SK-N-SH (cell line): Measurements from ENCODE around the gene SYPL2. TPM values are rescaled to one million over a fixed set of nuclear protein-coding genes. Genes with fewer than 3 reads are reported as not detected.

ENCODE experiments used
- CTCF ChIA-PET: fragments of 300-600, 350-600 bp; formaldehyde crosslinking; extraction: SDS; loops from one replicate; lab custom pipeline; 2021; lab: Yijun Ruan, JAX
- POLR2A ChIA-PET: fragments of 350-600 bp; sonication (Branson Sonifier 250); formaldehyde crosslinking; extraction: SDS; loops from one replicate; lab custom pipeline; 2020; ENCODE audit warnings: antibody characterized with exemption, inconsistent platforms; lab: Yijun Ruan, JAX
- DNase-seq: peaks from one replicate; pipeline ENCODE4 v3.0.0; 2012
- H2AFZ ChIP-seq: fragments of 200-600 bp; sonication (generic); 2 replicates; pipeline ENCODE4 v1.8.1; 2016; ENCODE audit warnings: antibody characterized with exemption, mild to moderate bottlenecking, low read depth
- H3F3A ChIP-seq: fragments of 200-600 bp; sonication (generic); replicated peaks from 2 replicates; pipeline ENCODE3; 2016; ENCODE audit warnings: antibody characterized with exemption, mild to moderate bottlenecking; ENCODE audit not compliant: insufficient read depth
- H3K27ac ChIP-seq, 2 experiments: fragments of 200-500 bp in 1 of 2; fragments of 200-600 bp in 1 of 2; sonication (Bioruptor generic) in 1 of 2; sonication (generic), shearing (Covaris generic) in 1 of 2; 2 replicates each; pipeline versions ENCODE4 v1.5.1 to v1.6.1; 2014 to 2016; ENCODE audit warnings: low read depth in 2 of 2, inconsistent platforms in 1 of 2, low read length in 1 of 2, mild to moderate bottlenecking in 1 of 2, mixed read lengths in 1 of 2
- H3K27me3 ChIP-seq: fragments of 200-600 bp; sonication (generic), shearing (Covaris generic); 2 replicates; pipeline ENCODE4 v1.6.1; 2016; ENCODE audit warnings: mixed run types; ENCODE audit not compliant: insufficient read depth
- H3K36me3 ChIP-seq, 2 experiments: fragments of 200-500 bp in 1 of 2; fragments of 200-600 bp in 1 of 2; sonication (Bioruptor generic) in 1 of 2; sonication (generic) in 1 of 2; replicated peaks in 1 of 2; 2 replicates each; pipeline versions ENCODE3 to v1.5.1; 2014 to 2016; ENCODE audit warnings: low read length in 1 of 2, mild to moderate bottlenecking in 1 of 2; ENCODE audit not compliant: insufficient read depth in 2 of 2, control insufficient read depth in 1 of 2
- H3K4me1 ChIP-seq, 2 experiments: fragments of 200-500 bp in 1 of 2; fragments of 200-600 bp in 1 of 2; sonication (Bioruptor generic) in 1 of 2; sonication (generic), shearing (Covaris generic) in 1 of 2; 2 replicates each; pipeline versions ENCODE4 v1.5.1 to v1.6.1; 2014 to 2016; ENCODE audit warnings: low read depth in 1 of 2, low read length in 1 of 2, mixed run types in 1 of 2; ENCODE audit not compliant: insufficient read depth in 2 of 2, control insufficient read depth in 1 of 2
- H3K4me2 ChIP-seq: fragments of 200-600 bp; sonication (generic), shearing (Covaris generic); 2 replicates; pipeline ENCODE4 v1.6.1; 2017; ENCODE audit warnings: mixed run types
- H3K4me3 ChIP-seq, 2 experiments: fragments of 200-500 bp in 1 of 2; fragments of 200-600 bp in 1 of 2; sonication (Bioruptor generic) in 1 of 2; sonication (generic), shearing (Covaris generic) in 1 of 2; 2 replicates each; pipeline versions ENCODE4 v1.5.1 to v1.8.1; 2014 to 2016; ENCODE audit warnings: low read depth in 2 of 2, inconsistent platforms in 1 of 2, low read length in 1 of 2, mild to moderate bottlenecking in 1 of 2, mixed read lengths in 1 of 2, moderate library complexity in 1 of 2
- H3K79me2 ChIP-seq: fragments of 200-600 bp; sonication (generic); 2 replicates; pipeline ENCODE4 v1.8.1; 2017; ENCODE audit warnings: mild to moderate bottlenecking; ENCODE audit not compliant: insufficient read depth
- H3K9ac ChIP-seq: fragments of 200-600 bp; sonication (generic); 2 replicates; pipeline ENCODE4 v1.6.1; 2017; ENCODE audit warnings: mixed run types
- H3K9me2 ChIP-seq: fragments of 200-600 bp; sonication (generic); 2 replicates; pipeline ENCODE4 v1.6.1; 2017; ENCODE audit warnings: mixed run types
- H3K9me3 ChIP-seq: fragments of 200-600 bp; sonication (generic); 2 replicates; pipeline ENCODE4 v1.6.1; 2017; ENCODE audit warnings: mixed run types, mild to moderate bottlenecking, moderate library complexity
- H4K20me1 ChIP-seq: fragments of 200-600 bp; sonication (generic); 2 replicates; pipeline ENCODE4 v1.6.1; 2017; ENCODE audit warnings: mild to moderate bottlenecking, mixed run types; ENCODE audit not compliant: insufficient read depth
- CHD2 ChIP-seq: fragments of 150-350 bp; IDR thresholded peaks from 2 replicates; pipeline ENCODE4 v1.6.1; 2018; ENCODE audit warnings: low read length; ENCODE audit not compliant: partially characterized antibody
- CTCF ChIP-seq: fragments of 200-600 bp; sonication (generic); IDR thresholded peaks from 2 replicates; pipeline ENCODE4 v1.6.1; 2017; ENCODE audit warnings: antibody characterized with exemption, mild to moderate bottlenecking, moderate library complexity
- FOXM1 ChIP-seq: IDR thresholded peaks from 2 replicates; pipeline ENCODE4 v1.4.0; 2012; ENCODE audit warnings: low read depth, mild to moderate bottlenecking
- GABPA ChIP-seq: IDR thresholded peaks from 2 replicates; pipeline ENCODE4 v1.4.0; 2012; ENCODE audit warnings: low read depth, mild to moderate bottlenecking
- IRF3 ChIP-seq: fragments of 150-350 bp; IDR thresholded peaks from 2 replicates; pipeline ENCODE4 v1.6.1; 2016; ENCODE audit warnings: mild to moderate bottlenecking, low read depth, low read length
- MAX ChIP-seq: IDR thresholded peaks from 2 replicates; pipeline ENCODE4 v1.4.0; 2012; ENCODE audit warnings: low read depth
- REST ChIP-seq: IDR thresholded peaks from 2 replicates; pipeline ENCODE4 v1.6.1; 2012; ENCODE audit warnings: mild to moderate bottlenecking, low read depth, low read length, moderate library complexity
- SIN3A ChIP-seq: IDR thresholded peaks from 2 replicates; pipeline ENCODE4 v1.6.1; 2012; ENCODE audit warnings: low read depth, mild to moderate bottlenecking, low read length, moderate library complexity, borderline replicate concordance
- TAF1 ChIP-seq: IDR thresholded peaks from 2 replicates; pipeline ENCODE4 v1.6.1; 2012; ENCODE audit warnings: low read depth, mild to moderate bottlenecking, low read length, moderate library complexity, borderline replicate concordance
- USF1 ChIP-seq: IDR thresholded peaks from 2 replicates; pipeline ENCODE4 v1.4.0; 2012; ENCODE audit warnings: low read depth, borderline replicate concordance
- ZBTB33 ChIP-seq: IDR thresholded peaks from 2 replicates; pipeline ENCODE4 v1.4.0; 2012; ENCODE audit warnings: low read depth, borderline replicate concordance
- WGBS: methylation state at CpG from one replicate; pipeline ENCODE4 v1.1.6; 2017; ENCODE audit warnings: low lambda C conversion rate; 5-methylcytosine and 5-hydroxymethylcytosine counted together
- polyA plus RNA-seq, 3 experiments: library from polyadenylated mRNA; depleted of rRNA; stranded (reverse); fragments of >200 nt; gene quantifications; 2 replicates each; pipeline ENCODE4 v1.2.3, GENCODE V29; 2012

Gene SYPL2
- polyA plus RNA-seq, 1 of the 3 experiments (the other 2 are of a cell fraction): 0.03 TPM

GRCh38 chr1:109481646-109482045 is 15.3 kb downstream of the SYPL2 start:
- Histone ChIP-seq H3F3A (no peaks in the 10 kb centered on the region), H3K9ac (no peak overlapping the region), H3K4me3 (no peak overlapping the region), H2AFZ (no peak overlapping the region), H3K27ac (no peak overlapping the region), H4K20me1 (no peaks in the 10 kb centered on the region), H3K4me2 (no peak overlapping the region), H3K36me3 (no peaks in the 10 kb centered on the region), H3K79me2 (peaks cover 12% of the 10 kb centered on the region; the same call in 1 of the 2 replicates), H3K27me3 (peaks cover 41% of the 10 kb centered on the region), H3K9me2 (no peaks in the 10 kb centered on the region), H3K4me1 (peaks cover 6 to 15% of the 10 kb centered on the region in 2 experiments; a peak in 2 of 4 replicates), H3K9me3 (no peaks in the 10 kb centered on the region)
- no peak for TF ChIP-seq ZBTB33
- TF ChIP-seq TAF1: no peak
- TF ChIP-seq REST: no peak
- TF ChIP-seq CTCF: no peak
- no peak for TF ChIP-seq CHD2
- no peak for TF ChIP-seq GABPA
- no peak for TF ChIP-seq USF1
- no peak for TF ChIP-seq SIN3A
- no peak for TF ChIP-seq MAX
- no peak for TF ChIP-seq IRF3
- no peak for TF ChIP-seq FOXM1
- ChIA-PET POLR2A (no interaction called here), CTCF (interaction anchor here (6.3 to 40.2 kb wide), 2 partner anchors 12 to 53 kb away, joined by 50 to 1710 read pairs; partner anchors contain the start of genes CYB561D1 and GPR61)
- no peak for DNase-seq
- 33% methylated on average over 2 of the region's 2 CpGs for WGBS
